ENCODE results near the gene ZNF180. TPM values are rescaled to one million over a fixed set of nuclear protein-coding genes. Genes with fewer than 3 reads are reported as not detected.
"Not testable (repeated sequence)": the region's sequence is repeated elsewhere in the genome, so short reads cannot be mapped to it uniquely, and the experiment has no call there.

The ZNF180 gene
- total RNA-seq, 1 donor from 2014 or later = 5.3 TPM

DNA sequence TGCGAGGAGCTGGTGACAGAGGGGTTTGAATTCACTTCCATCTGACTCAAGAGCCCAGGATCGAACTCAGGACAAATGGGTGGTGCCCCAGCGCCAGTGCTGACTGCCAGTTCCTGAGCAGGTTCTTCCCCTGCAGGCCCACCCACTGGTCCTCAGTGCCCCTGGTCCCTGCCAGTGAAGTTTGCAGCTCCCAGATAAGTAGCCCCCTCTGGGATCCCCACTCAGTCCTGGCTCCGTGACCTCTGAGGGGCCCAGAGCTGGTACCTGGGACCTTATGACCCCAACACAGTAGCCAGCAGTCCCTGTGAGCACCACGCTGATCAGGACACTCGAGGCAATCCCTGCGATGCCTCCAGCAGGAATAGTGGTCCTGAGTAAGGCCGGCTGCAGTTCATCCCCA lies 40.4 kb upstream of the ZNF180 start:
- Mint-ChIP-seq H3K4me3 (ENCODE audit: unreplicated experiment) (no peak overlapping the region), H3K27ac (ENCODE audit: unreplicated experiment) (no peak overlapping the region), H3K36me3 (ENCODE audit: low read depth, unreplicated experiment) (peaks cover 2% of the 10 kb centered on the region), H3K9me3 (ENCODE audit: unreplicated experiment) (peaks cover 24% of the 10 kb centered on the region), H3K27me3 (ENCODE audit: low read depth, unreplicated experiment) (peaks cover 47% of the 10 kb centered on the region), H3K4me1 (ENCODE audit: low read depth, unreplicated experiment) (no peaks in the 10 kb centered on the region)
- Histone ChIP-seq H2AFZ (ENCODE audit: low read depth, low read length) (no peak overlapping the region), H4K20me1 (ENCODE audit: insufficient read depth, low read length) (no peaks in the 10 kb centered on the region), H3K27ac (ENCODE audit: low read depth, low read length) (no peak overlapping the region), H3K79me2 (ENCODE audit: insufficient read depth, low read length) (no peaks in the 10 kb centered on the region), H3K9me3 (ENCODE audit: insufficient read depth, low read depth, low read length) (no peaks in the 10 kb centered on the region), H3K27me3 (ENCODE audit: insufficient read depth, low read length) (peaks cover 6% of the 10 kb centered on the region), H3K4me1 (ENCODE audit: insufficient read depth, low read length) (no peaks in the 10 kb centered on the region), H3K4me2 (ENCODE audit: low read length) (no peak overlapping the region), H3K4me3 (ENCODE audit: insufficient read depth, low read depth, low read length) (no peak overlapping the region), H3K9ac (ENCODE audit: low read length) (no peak overlapping the region), H3K36me3 (ENCODE audit: insufficient read depth, low read length) (no peaks in the 10 kb centered on the region)
- DNase-seq (ENCODE audit: low read depth) = no peak
- TF ChIP-seq EZH2 (IDR thresholded peaks at IDR 0.05; ENCODE audit: insufficient read depth, low read length) = no peak
- TF ChIP-seq, protein P1, sequence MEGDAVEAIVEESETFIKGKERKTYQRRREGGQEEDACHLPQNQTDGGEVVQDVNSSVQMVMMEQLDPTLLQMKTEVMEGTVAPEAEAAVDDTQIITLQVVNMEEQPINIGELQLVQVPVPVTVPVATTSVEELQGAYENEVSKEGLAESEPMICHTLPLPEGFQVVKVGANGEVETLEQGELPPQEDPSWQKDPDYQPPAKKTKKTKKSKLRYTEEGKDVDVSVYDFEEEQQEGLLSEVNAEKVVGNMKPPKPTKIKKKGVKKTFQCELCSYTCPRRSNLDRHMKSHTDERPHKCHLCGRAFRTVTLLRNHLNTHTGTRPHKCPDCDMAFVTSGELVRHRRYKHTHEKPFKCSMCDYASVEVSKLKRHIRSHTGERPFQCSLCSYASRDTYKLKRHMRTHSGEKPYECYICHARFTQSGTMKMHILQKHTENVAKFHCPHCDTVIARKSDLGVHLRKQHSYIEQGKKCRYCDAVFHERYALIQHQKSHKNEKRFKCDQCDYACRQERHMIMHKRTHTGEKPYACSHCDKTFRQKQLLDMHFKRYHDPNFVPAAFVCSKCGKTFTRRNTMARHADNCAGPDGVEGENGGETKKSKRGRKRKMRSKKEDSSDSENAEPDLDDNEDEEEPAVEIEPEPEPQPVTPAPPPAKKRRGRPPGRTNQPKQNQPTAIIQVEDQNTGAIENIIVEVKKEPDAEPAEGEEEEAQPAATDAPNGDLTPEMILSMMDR (IDR thresholded peaks at IDR 0.05; ENCODE audit: insufficient read depth, low read depth, low read length) = no peak
- FAIRE-seq = no peak

DNA sequence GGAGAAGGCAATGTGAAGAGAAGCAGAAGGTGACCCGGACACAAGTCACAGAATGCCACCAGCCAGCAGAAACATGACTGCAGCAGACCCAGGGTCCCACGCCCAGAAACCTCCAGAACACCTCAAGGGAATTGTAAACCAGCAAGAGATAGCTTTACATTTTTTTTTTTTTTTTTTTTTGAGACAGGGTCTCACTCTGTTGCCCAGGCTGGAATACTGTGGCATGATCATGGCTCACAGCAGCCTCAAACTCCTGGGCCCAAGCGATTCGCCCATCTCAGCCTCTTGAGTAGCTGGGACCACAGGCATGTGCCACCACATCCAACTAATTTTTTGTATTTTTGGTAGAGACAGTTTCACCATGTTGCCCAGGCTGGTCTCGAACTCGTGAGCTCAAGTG lies 39.7 kb upstream of the ZNF180 start:
- Histone ChIP-seq H2AFZ (ENCODE audit: low read depth, low read length) (no peak overlapping the region), H3K4me3 (ENCODE audit: insufficient read depth, low read depth, low read length) (no peak overlapping the region), H3K9me3 (ENCODE audit: insufficient read depth, low read depth, low read length) (no peaks in the 10 kb centered on the region), H4K20me1 (ENCODE audit: insufficient read depth, low read length) (no peaks in the 10 kb centered on the region), H3K36me3 (ENCODE audit: insufficient read depth, low read length) (no peaks in the 10 kb centered on the region), H3K79me2 (ENCODE audit: insufficient read depth, low read length) (no peaks in the 10 kb centered on the region), H3K9ac (ENCODE audit: low read length) (no peak overlapping the region), H3K27me3 (ENCODE audit: insufficient read depth, low read length) (peaks cover 8% of the 10 kb centered on the region), H3K27ac (ENCODE audit: low read depth, low read length) (no peak overlapping the region), H3K4me1 (ENCODE audit: insufficient read depth, low read length) (no peaks in the 10 kb centered on the region), H3K4me2 (ENCODE audit: low read length) (no peak overlapping the region)
- H3K4me1 Mint-ChIP-seq (ENCODE audit: low read depth, unreplicated experiment) = no peaks in the 10 kb centered on the region
- DNase-seq (ENCODE audit: low read depth) (no peak), FAIRE-seq (no peak)
- no peak overlapping the region for H3K27ac Mint-ChIP-seq (ENCODE audit: unreplicated experiment)
- H3K9me3 Mint-ChIP-seq (ENCODE audit: unreplicated experiment) = peaks cover 28% of the 10 kb centered on the region
- TF ChIP-seq, protein P1 (IDR thresholded peaks at IDR 0.05; ENCODE audit: insufficient read depth, low read depth, low read length) = no peak
- no peak for TF ChIP-seq EZH2 (IDR thresholded peaks at IDR 0.05; ENCODE audit: insufficient read depth, low read length)
- peaks cover 54% of the 10 kb centered on the region for H3K27me3 Mint-ChIP-seq (ENCODE audit: low read depth, unreplicated experiment)
- peaks cover 4% of the 10 kb centered on the region for H3K36me3 Mint-ChIP-seq (ENCODE audit: low read depth, unreplicated experiment)
- H3K4me3 Mint-ChIP-seq (ENCODE audit: unreplicated experiment) = no peak overlapping the region

DNA sequence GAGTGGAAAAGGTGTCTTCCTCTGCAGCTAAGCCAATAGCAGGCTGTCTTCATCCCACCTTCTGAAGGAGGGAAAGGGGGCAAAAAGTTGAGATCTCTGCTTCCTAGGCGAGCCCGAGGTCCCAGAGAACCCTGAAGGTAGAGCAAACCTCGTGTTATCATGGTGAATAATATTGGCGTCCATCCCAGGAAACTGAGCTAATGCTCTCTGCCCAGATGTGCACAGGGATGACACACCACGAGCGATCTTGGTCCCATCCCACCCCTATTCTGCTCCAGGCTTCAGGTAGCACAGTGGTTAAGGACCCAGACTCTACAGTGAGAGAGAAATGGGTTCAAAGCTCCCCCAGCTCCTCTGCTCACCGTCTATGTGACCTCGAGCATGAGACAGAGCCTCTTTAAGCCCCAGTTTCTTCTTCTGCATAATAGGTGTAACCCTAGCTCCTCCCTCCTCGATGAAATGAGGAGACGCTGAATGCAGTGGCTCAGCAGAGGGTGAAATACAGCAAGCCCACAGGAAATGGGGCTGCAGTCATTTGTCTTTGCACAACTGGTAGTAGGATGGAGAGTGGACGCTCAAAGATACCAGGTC lies 39.0 kb upstream of the ZNF180 start:
- peaks cover 27% of the 10 kb centered on the region for H3K9me3 Mint-ChIP-seq (ENCODE audit: unreplicated experiment)
- no peak overlapping the region for H3K4me2 ChIP-seq (ENCODE audit: low read length)
- no peak overlapping the region for H3K27ac Mint-ChIP-seq (ENCODE audit: unreplicated experiment)
- H3K4me1 Mint-ChIP-seq (ENCODE audit: low read depth, unreplicated experiment) = no peaks in the 10 kb centered on the region
- H4K20me1 ChIP-seq (ENCODE audit: insufficient read depth, low read length) = no peaks in the 10 kb centered on the region
- peaks cover 4% of the 10 kb centered on the region for H3K36me3 Mint-ChIP-seq (ENCODE audit: low read depth, unreplicated experiment)
- no peaks in the 10 kb centered on the region for H3K79me2 ChIP-seq (ENCODE audit: insufficient read depth, low read length)
- H3K9ac ChIP-seq (ENCODE audit: low read length) = no peak overlapping the region
- no peak for DNase-seq (ENCODE audit: low read depth)
- peaks cover 53% of the 10 kb centered on the region for H3K27me3 Mint-ChIP-seq (ENCODE audit: low read depth, unreplicated experiment)
- H3K4me1 ChIP-seq (ENCODE audit: insufficient read depth, low read length) = no peaks in the 10 kb centered on the region
- H3K4me3 ChIP-seq (ENCODE audit: insufficient read depth, low read depth, low read length) = no peak overlapping the region
- H3K27me3 ChIP-seq (ENCODE audit: insufficient read depth, low read length) = peaks cover 10% of the 10 kb centered on the region
- no peaks in the 10 kb centered on the region for H3K36me3 ChIP-seq (ENCODE audit: insufficient read depth, low read length)
- no peak for TF ChIP-seq EZH2 (IDR thresholded peaks at IDR 0.05; ENCODE audit: insufficient read depth, low read length)
- TF ChIP-seq, protein P1 (IDR thresholded peaks at IDR 0.05; ENCODE audit: insufficient read depth, low read depth, low read length) = no peak
- no peak overlapping the region for H3K27ac ChIP-seq (ENCODE audit: low read depth, low read length)
- no peak overlapping the region for H2AFZ ChIP-seq (ENCODE audit: low read depth, low read length)
- no peak for FAIRE-seq
- no peaks in the 10 kb centered on the region for H3K9me3 ChIP-seq (ENCODE audit: insufficient read depth, low read depth, low read length)
- H3K4me3 Mint-ChIP-seq (ENCODE audit: unreplicated experiment) = no peak overlapping the region

DNA sequence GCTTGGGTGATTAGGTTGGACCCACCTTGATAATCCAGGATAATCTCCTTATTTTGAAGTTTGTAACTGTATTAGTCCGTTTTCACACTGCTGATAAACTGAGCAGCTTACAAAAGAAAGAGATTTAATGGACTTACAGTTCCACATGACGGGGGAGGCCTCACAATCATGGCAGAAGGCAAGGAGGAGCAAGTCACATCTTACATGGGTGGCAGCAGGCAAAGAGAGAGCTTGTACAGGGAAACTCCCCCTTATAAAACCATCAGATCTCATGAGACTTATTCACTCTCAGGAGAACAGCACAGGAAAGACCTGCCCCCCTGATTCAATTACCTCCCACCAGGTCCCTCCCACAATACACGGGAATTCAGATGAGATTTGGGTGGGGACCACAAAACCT lies 35.0 kb upstream of the ZNF180 start:
- not testable (repeated sequence) for H3K27me3 ChIP-seq (ENCODE audit: insufficient read depth, low read length); H3K27ac Mint-ChIP-seq (ENCODE audit: unreplicated experiment); H3K36me3 ChIP-seq (ENCODE audit: insufficient read depth, low read length); H3K4me1 Mint-ChIP-seq (ENCODE audit: low read depth, unreplicated experiment); H3K4me2 ChIP-seq (ENCODE audit: low read length); H2AFZ ChIP-seq (ENCODE audit: low read depth, low read length); H3K79me2 ChIP-seq (ENCODE audit: insufficient read depth, low read length); H3K36me3 Mint-ChIP-seq (ENCODE audit: low read depth, unreplicated experiment); H3K9me3 ChIP-seq (ENCODE audit: insufficient read depth, low read depth, low read length); H4K20me1 ChIP-seq (ENCODE audit: insufficient read depth, low read length); DNase-seq (ENCODE audit: low read depth); H3K4me1 ChIP-seq (ENCODE audit: insufficient read depth, low read length); H3K4me3 ChIP-seq (ENCODE audit: insufficient read depth, low read depth, low read length); H3K4me3 Mint-ChIP-seq (ENCODE audit: unreplicated experiment); H3K9ac ChIP-seq (ENCODE audit: low read length); FAIRE-seq; H3K27ac ChIP-seq (ENCODE audit: low read depth, low read length)
- peaks cover 15% of the 10 kb centered on the region for H3K9me3 Mint-ChIP-seq (ENCODE audit: unreplicated experiment)
- peaks cover 53% of the 10 kb centered on the region for H3K27me3 Mint-ChIP-seq (ENCODE audit: low read depth, unreplicated experiment)

Data from astrocyte (in vitro differentiated cells and primary cell).